HepG2 (cell line): Measurements from ENCODE around the gene GDAP1L1. TPM values are rescaled to one million over a fixed set of nuclear protein-coding genes. Genes with fewer than 3 reads are reported as not detected.
A peak's percentile ranks its signal among the peaks of the same experiment; 100 is the strongest.

Source experiments
- ARNTL ChIP-seq: sonication (generic); formaldehyde crosslinking; IDR thresholded peaks from 2 replicates; pipeline ENCODE4 v1.4.0; 2020; ENCODE audit warnings: mild to moderate bottlenecking, missing genetic modification reagents
- CBX1 ChIP-seq: IDR thresholded peaks from one replicate; pipeline ENCODE4 v1.6.1; 2016; ENCODE audit warnings: antibody characterized with exemption, low read depth
- DR1 ChIP-seq: sonication (generic); formaldehyde crosslinking; IDR thresholded peaks from 2 replicates; pipeline ENCODE4 v1.8.0; 2021; ENCODE audit warnings: mild to moderate bottlenecking, missing genetic modification reagents, inconsistent platforms
- EEA1 ChIP-seq: sonication (generic); formaldehyde crosslinking; IDR thresholded peaks from 2 replicates; pipeline ENCODE4 v1.5.1; 2020; ENCODE audit warnings: mild to moderate bottlenecking, missing genetic modification reagents, borderline replicate concordance
- FOXP1 ChIP-seq, 2 experiments: fragments of 450-650 bp in 1 of 2; IDR thresholded peaks; 2 replicates each; pipeline ENCODE4 v1.6.1; 2017 to 2018; ENCODE audit warnings: antibody characterized with exemption in 1 of 2
- MZF1 ChIP-seq: sonication (generic); formaldehyde crosslinking; IDR thresholded peaks from 2 replicates; pipeline ENCODE4 v1.8.1; 2023; ENCODE audit warnings: mild to moderate bottlenecking, missing genetic modification reagents, borderline replicate concordance
- RFX1 ChIP-seq: fragments of 450-650 bp; IDR thresholded peaks from 2 replicates; pipeline ENCODE4 v1.6.1; 2017
- SALL2 ChIP-seq: sonication (generic); formaldehyde crosslinking; IDR thresholded peaks from 2 replicates; pipeline ENCODE4 v1.8.1; 2023; ENCODE audit warnings: mild to moderate bottlenecking, missing genetic modification reagents, inconsistent platforms
- SMAD9 ChIP-seq: sonication (generic); formaldehyde crosslinking; IDR thresholded peaks from 2 replicates; pipeline ENCODE4 v1.5.1; 2020; ENCODE audit warnings: mild to moderate bottlenecking, missing genetic modification reagents
- ZBTB3 ChIP-seq: sonication (generic); formaldehyde crosslinking; IDR thresholded peaks from 2 replicates; pipeline ENCODE4 v1.4.0; 2020; ENCODE audit warnings: low read depth, mild to moderate bottlenecking, moderate library complexity, missing genetic modification reagents, borderline replicate concordance
- ZMYM2 ChIP-seq: sonication (generic); formaldehyde crosslinking; IDR thresholded peaks from 2 replicates; pipeline ENCODE4 v1.8.0; 2022; ENCODE audit warnings: mild to moderate bottlenecking, missing genetic modification reagents
- ZMYM3 ChIP-seq: sonication (generic); formaldehyde crosslinking; IDR thresholded peaks from 2 replicates; pipeline ENCODE4 v1.5.1; 2020; ENCODE audit warnings: mild to moderate bottlenecking, missing genetic modification reagents
- ZNF496 ChIP-seq: sonication (generic); formaldehyde crosslinking; IDR thresholded peaks from 2 replicates; pipeline ENCODE4 v1.8.1; 2023; ENCODE audit warnings: mild to moderate bottlenecking, moderate library complexity, missing genetic modification reagents; ENCODE audit not compliant: insufficient replicate concordance
- ZNF614 ChIP-seq: IDR thresholded peaks from 2 replicates; pipeline ENCODE4 v1.6.1; 2018; ENCODE audit warnings: missing biosample characterization, missing genetic modification reagents, inconsistent platforms, borderline replicate concordance
- ZNF616 ChIP-seq: sonication (generic); formaldehyde crosslinking; IDR thresholded peaks from 2 replicates; pipeline ENCODE4 v1.5.0; 2020; ENCODE audit warnings: low read depth, mild to moderate bottlenecking, missing genetic modification reagents
- ZNF749 ChIP-seq: sonication (generic); formaldehyde crosslinking; IDR thresholded peaks from 2 replicates; pipeline ENCODE4 v1.8.0; 2022; ENCODE audit warnings: mild to moderate bottlenecking, missing genetic modification reagents, moderate library complexity, borderline replicate concordance
- ZNF878 ChIP-seq: sonication (generic); formaldehyde crosslinking; IDR thresholded peaks from 2 replicates; pipeline ENCODE4 v1.8.1; 2023; ENCODE audit warnings: mild to moderate bottlenecking, missing genetic modification reagents, moderate library complexity
- polyA plus RNA-seq, 8 experiments: library from polyadenylated mRNA; depleted of rRNA in 3 of 8; stranded (reverse) in 7 of 8; unstranded in 1 of 8; fragments of >200 nt; fragmentation: Illumina TruSeq in 4 of 8; extraction: Trizol in 4 of 8; gene quantifications; 2 replicates each; pipeline versions ENCODE4 v1.2.1 to v1.2.3, GENCODE V29; 2011 to 2016; ENCODE audit warnings: low read depth in 4 of 8, missing spikeins in 1 of 8, mixed read lengths in 1 of 8; ENCODE audit not compliant: insufficient read depth in 1 of 8
- total RNA-seq, 5 experiments: library from RNA; depleted of rRNA; stranded (reverse); fragments of >200 nt; fragmentation: Illumina TruSeq; extraction: Trizol; gene quantifications; 2 replicates each; pipeline ENCODE4 v1.2.3, GENCODE V29; 2016; ENCODE audit warnings: low read depth in 1 of 5
- TF ChIP-seq, protein P1 (sequence below): sonication (generic); formaldehyde crosslinking; conservative IDR thresholded peaks from 2 replicates; pipeline ENCODE4 v1.4.0; 2020; ENCODE audit warnings: missing genetic modification reagents
- TF ChIP-seq, protein P2 (sequence below): sonication (generic); formaldehyde crosslinking; IDR thresholded peaks from 2 replicates; pipeline ENCODE4 v1.4.0; 2020; ENCODE audit warnings: missing genetic modification reagents
- TF ChIP-seq, protein P3 (sequence below): IDR thresholded peaks from 2 replicates; pipeline ENCODE4 v1.6.1; 2016; ENCODE audit warnings: missing genetic modification reagents, missing compliant biosample characterization
- TF ChIP-seq, protein P4 (sequence below), 2 experiments: IDR thresholded peaks; 2 replicates each; pipeline ENCODE4 v1.6.1; 2011 to 2012; ENCODE audit warnings: low read length in 2 of 2, borderline replicate concordance in 1 of 2, low read depth in 1 of 2, mild to moderate bottlenecking in 1 of 2, moderate library complexity in 1 of 2
- TF ChIP-seq, protein P5 (sequence below): sonication (generic); formaldehyde crosslinking; IDR thresholded peaks from 2 replicates; pipeline ENCODE4 v1.8.0; 2022; ENCODE audit warnings: mild to moderate bottlenecking, missing genetic modification reagents, moderate library complexity
- TF ChIP-seq, protein P6 (sequence below): sonication (generic); formaldehyde crosslinking; IDR thresholded peaks from 2 replicates; pipeline ENCODE4 v1.4.0; 2020; ENCODE audit warnings: mild to moderate bottlenecking, missing genetic modification reagents

The GDAP1L1 gene
- total and polyA plus RNA-seq, 2 of the 13 experiments (the other 11 are each of a cell fraction or from before 2014, with no cell fraction given) = 0.04 TPM; not detected in 1

DNA sequence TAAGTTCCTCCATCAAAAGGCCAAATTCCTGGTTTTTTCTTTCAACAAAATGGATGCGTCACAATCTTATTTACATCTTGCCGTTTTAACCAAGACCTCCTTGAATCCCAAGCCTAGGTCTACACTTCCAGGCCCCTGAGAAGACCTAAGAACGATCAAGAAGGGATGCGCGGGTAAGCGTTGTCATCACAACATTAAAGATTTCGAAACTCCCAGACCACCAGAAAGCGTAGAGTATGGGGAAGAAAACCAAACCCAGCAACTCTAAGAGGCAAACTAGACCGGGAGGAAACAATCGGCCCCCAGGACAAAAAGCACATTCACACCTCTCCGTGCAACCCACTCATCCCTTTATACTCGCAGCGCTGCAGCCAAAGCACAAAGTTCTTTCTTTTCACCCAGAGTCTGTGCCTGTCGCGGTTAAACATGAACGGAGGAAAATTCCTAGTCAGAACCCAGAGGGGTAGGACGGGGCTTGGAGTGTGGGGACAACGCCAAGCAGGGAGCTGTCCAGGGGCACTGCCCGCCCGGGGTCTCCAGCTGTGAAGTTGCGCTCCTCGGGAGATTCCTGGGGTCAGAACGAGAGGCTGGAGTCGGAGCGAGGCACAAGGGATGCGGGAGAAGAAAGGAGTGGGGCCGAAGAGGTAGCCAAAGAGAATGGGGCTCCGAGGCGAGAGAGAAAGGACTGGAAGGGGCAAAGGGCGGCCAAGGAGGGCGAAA is 37.3 kb upstream of the GDAP1L1 start (continued):
- no peak for TF ChIP-seq MZF1 (CRISPR knock-in tag)
- peak; percentile 57; the same call in 1 of the 2 replicates for TF ChIP-seq ZNF749
- TF ChIP-seq ARNTL (CRISPR knock-in tag) = no peak
- TF ChIP-seq SMAD9 = no peak; the same call in 1 of the 2 replicates
- TF ChIP-seq CBX1 = no peak
- TF ChIP-seq ZNF496 (CRISPR knock-in tag) = no peak
- TF ChIP-seq, protein P1, sequence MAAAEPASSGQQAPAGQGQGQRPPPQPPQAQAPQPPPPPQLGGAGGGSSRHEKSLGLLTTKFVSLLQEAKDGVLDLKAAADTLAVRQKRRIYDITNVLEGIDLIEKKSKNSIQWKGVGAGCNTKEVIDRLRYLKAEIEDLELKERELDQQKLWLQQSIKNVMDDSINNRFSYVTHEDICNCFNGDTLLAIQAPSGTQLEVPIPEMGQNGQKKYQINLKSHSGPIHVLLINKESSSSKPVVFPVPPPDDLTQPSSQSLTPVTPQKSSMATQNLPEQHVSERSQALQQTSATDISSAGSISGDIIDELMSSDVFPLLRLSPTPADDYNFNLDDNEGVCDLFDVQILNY (CRISPR knock-in tag) = no peak
- TF ChIP-seq, protein P2, sequence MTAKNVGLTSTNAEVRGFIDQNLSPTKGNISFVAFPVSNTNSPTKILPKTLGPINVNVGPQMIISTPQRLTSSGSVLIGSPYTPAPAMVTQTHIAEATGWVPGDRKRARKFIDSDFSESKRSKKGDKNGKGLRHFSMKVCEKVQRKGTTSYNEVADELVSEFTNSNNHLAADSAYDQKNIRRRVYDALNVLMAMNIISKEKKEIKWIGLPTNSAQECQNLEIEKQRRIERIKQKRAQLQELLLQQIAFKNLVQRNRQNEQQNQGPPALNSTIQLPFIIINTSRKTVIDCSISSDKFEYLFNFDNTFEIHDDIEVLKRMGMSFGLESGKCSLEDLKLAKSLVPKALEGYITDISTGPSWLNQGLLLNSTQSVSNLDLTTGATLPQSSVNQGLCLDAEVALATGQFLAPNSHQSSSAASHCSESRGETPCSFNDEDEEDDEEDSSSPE = no peak
- TF ChIP-seq, protein P3, sequence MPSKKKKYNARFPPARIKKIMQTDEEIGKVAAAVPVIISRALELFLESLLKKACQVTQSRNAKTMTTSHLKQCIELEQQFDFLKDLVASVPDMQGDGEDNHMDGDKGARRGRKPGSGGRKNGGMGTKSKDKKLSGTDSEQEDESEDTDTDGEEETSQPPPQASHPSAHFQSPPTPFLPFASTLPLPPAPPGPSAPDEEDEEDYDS (CRISPR knock-in tag) = no peak
- no peak for TF ChIP-seq FOXP1 (IDR thresholded peaks at IDR 0.05)
- TF ChIP-seq FOXP1 (CRISPR knock-in tag; IDR thresholded peaks at IDR 0.05) = no peak; the same call in 1 of the 2 replicates
- no peak; the same call in 1 of the 2 replicates for TF ChIP-seq ZBTB3 (CRISPR knock-in tag)
- no peak for TF ChIP-seq ZNF616 (CRISPR knock-in tag)
- TF ChIP-seq, protein P4, sequence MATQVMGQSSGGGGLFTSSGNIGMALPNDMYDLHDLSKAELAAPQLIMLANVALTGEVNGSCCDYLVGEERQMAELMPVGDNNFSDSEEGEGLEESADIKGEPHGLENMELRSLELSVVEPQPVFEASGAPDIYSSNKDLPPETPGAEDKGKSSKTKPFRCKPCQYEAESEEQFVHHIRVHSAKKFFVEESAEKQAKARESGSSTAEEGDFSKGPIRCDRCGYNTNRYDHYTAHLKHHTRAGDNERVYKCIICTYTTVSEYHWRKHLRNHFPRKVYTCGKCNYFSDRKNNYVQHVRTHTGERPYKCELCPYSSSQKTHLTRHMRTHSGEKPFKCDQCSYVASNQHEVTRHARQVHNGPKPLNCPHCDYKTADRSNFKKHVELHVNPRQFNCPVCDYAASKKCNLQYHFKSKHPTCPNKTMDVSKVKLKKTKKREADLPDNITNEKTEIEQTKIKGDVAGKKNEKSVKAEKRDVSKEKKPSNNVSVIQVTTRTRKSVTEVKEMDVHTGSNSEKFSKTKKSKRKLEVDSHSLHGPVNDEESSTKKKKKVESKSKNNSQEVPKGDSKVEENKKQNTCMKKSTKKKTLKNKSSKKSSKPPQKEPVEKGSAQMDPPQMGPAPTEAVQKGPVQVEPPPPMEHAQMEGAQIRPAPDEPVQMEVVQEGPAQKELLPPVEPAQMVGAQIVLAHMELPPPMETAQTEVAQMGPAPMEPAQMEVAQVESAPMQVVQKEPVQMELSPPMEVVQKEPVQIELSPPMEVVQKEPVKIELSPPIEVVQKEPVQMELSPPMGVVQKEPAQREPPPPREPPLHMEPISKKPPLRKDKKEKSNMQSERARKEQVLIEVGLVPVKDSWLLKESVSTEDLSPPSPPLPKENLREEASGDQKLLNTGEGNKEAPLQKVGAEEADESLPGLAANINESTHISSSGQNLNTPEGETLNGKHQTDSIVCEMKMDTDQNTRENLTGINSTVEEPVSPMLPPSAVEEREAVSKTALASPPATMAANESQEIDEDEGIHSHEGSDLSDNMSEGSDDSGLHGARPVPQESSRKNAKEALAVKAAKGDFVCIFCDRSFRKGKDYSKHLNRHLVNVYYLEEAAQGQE (IDR thresholded peaks at IDR 0.05; ENCODE audit: borderline replicate concordance in 1 of 2, low read depth in 1 of 2, low read length in 2 of 2) = peak; percentile 42 to 86
- TF ChIP-seq, protein P5, sequence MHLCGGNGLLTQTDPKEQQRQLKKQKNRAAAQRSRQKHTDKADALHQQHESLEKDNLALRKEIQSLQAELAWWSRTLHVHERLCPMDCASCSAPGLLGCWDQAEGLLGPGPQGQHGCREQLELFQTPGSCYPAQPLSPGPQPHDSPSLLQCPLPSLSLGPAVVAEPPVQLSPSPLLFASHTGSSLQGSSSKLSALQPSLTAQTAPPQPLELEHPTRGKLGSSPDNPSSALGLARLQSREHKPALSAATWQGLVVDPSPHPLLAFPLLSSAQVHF (CRISPR knock-in tag) = 0 out of 2 replicates have a peak, but pooled peaks have one; percentile 56
- TF ChIP-seq ZMYM3 = 0 out of 2 replicates have a peak, but pooled peaks have one; percentile 23
- TF ChIP-seq, protein P6, sequence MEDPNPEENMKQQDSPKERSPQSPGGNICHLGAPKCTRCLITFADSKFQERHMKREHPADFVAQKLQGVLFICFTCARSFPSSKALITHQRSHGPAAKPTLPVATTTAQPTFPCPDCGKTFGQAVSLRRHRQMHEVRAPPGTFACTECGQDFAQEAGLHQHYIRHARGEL (CRISPR knock-in tag) = no peak
- TF ChIP-seq DR1 = no peak
- TF ChIP-seq EEA1 (CRISPR knock-in tag) = no peak
- TF ChIP-seq ZNF878 (CRISPR knock-in tag) = 0 out of 2 replicates have a peak, but pooled peaks have one; percentile 78
- TF ChIP-seq ZMYM2 (CRISPR knock-in tag) = no peak
- no peak for TF ChIP-seq SALL2 (CRISPR knock-in tag)
- TF ChIP-seq RFX1 = no peak
- TF ChIP-seq ZNF614 = no peak
